Transverse colon (tissue), 4 donors: Measurements from ENCODE around the gene LAMB4. TPM values are rescaled to one million over a fixed set of nuclear protein-coding genes. Genes with fewer than 3 reads are reported as not detected.
A peak's percentile ranks its signal among the peaks of the same experiment; 100 is the strongest.

ENCODE experiments used
- DNase-seq: peaks from one replicate; pipeline ENCODE4 v3.0.0-alpha.2; 2019
- H3K27ac ChIP-seq, 4 donors: fragments of 200-600 bp; sonication (generic); 2 replicates each; pipeline ENCODE4 v1.5.1; 2016 to 2018; ENCODE audit warnings: inconsistent platforms in 4 of 4
- H3K27me3 ChIP-seq: fragments of 200-600 bp; sonication (generic); 2 replicates; pipeline ENCODE4 v1.5.1; 2017; ENCODE audit warnings: inconsistent platforms
- H3K36me3 ChIP-seq, 4 donors: fragments of 200-600 bp; sonication (generic); 2 replicates each; pipeline ENCODE4 v1.5.1; 2017 to 2019; ENCODE audit warnings: inconsistent platforms in 4 of 4
- H3K4me1 ChIP-seq, 4 donors: fragments of 200-600 bp; sonication (generic); 2 replicates each; pipeline ENCODE4 v1.5.1; 2017 to 2020; ENCODE audit warnings: inconsistent platforms in 4 of 4
- H3K4me3 ChIP-seq, 4 donors: fragments of 200-600 bp; sonication (generic); 1 replicate in 1 of 4; 2 replicates in 3 of 4; pipeline versions ENCODE4 v1.5.1 to v1.6.1; 2017 to 2019; ENCODE audit warnings: inconsistent platforms in 4 of 4
- H3K9me3 ChIP-seq, 2 donors: fragments of 200-600 bp; sonication (generic); 2 replicates each; pipeline ENCODE4 v1.5.1; 2017 to 2019; ENCODE audit warnings: inconsistent platforms in 2 of 2
- EP300 ChIP-seq: sonication (generic); formaldehyde crosslinking; IDR thresholded peaks from one replicate; pipeline ENCODE4 v1.6.1; 2017; ENCODE audit warnings: antibody characterized with exemption, low read depth
- POLR2A ChIP-seq: fragments of 450-650 bp; IDR thresholded peaks from one replicate; pipeline ENCODE4 v1.6.1; 2016; ENCODE audit warnings: antibody characterized with exemption, mild to moderate bottlenecking, moderate library complexity
- POLR2AphosphoS5 ChIP-seq, 3 donors: sonication (generic); formaldehyde crosslinking; IDR thresholded peaks; one replicate each; pipeline ENCODE4 v1.6.1; 2016; ENCODE audit warnings: antibody characterized with exemption in 3 of 3
- WGBS, 2 donors: methylation state at CpG; one replicate each; pipeline ENCODE4 v1.1.5; 2018; ENCODE audit warnings: low coverage in 1 of 2; 5-methylcytosine and 5-hydroxymethylcytosine counted together
- in situ Hi-C, 4 donors: fragments of 200-750 bp; cut with MboI; loops; one replicate each; pipeline versions ENCODE4 v1.15.0 to v1.15.1; 2017; ENCODE audit warnings: low sequenced_read_pairs in 3 of 4, low pct_ligation_motif_present in 1 of 4, low pct_unique_long_range_greater_than_20kb in 1 of 4
- intact Hi-C: fragments of 100-400 bp; cut with DNase I; formaldehyde crosslinking; loops from one replicate; pipeline ENCODE4 v1.15.1; 2023; ENCODE audit warnings: low total_unique reads
- total RNA-seq, 4 donors: library from RNA; depleted of rRNA; stranded (reverse); fragments of >200 nt; gene quantifications; one replicate each; pipeline ENCODE4 v1.1.0, GENCODE V29; 2016
- TF ChIP-seq, protein P1 (sequence below), 5 experiments: fragments of 200-600 bp in 3 of 5; fragments of 450-650 bp in 2 of 5; sonication (generic) in 3 of 5; IDR thresholded peaks; 1 replicate in 2 of 5; 2 replicates in 3 of 5; pipeline ENCODE4 v1.5.1; 2016 to 2017; ENCODE audit warnings: antibody characterized with exemption in 5 of 5, inconsistent platforms in 3 of 5, mild to moderate bottlenecking in 2 of 5, moderate library complexity in 1 of 5

The LAMB4 gene
- total RNA-seq, 4 donors from 2014 or later: not detected

DNA sequence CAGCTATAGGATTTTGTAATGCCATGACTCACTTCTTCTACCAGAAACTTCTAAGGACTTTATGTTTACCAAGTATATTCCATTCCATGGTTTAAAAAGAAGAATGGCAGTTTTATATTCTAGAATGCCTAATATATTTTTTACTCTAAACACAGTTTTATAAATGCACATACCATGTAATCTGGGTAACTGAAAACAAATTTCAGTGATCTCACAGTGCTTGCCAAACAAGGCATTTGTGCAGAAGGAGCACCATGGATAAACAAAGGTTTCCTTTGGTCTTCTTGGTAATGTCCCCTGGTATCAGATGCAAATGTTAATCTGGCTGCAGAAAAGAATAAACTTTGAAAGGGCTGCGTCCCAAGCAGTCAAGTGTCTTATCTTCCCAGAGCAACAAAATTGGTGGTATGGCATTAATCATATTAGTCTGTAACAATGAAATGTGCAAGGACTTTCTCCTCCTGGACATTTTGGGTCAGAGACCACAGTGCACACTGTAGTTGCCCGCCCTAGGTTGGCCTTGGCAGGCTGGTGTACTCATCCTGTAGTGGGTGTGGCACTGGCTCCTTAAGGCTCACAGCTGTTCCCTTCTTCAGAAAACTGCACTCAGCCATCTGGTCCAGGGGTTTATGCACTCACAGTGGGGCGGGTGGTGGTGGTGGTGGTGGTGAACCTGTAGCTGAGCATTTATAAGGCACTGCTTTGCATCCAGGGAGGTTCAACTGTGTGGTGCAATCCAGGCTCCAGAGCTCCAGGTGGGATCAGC, 56.7 kb downstream of the LAMB4 start:
- no peaks in the 10 kb centered on the region for H3K9me3 ChIP-seq
- 40 to 64% methylated on average over 1 to 3 of the region's 3 CpGs for WGBS, 2 donors
- no peak for DNase-seq

DNA sequence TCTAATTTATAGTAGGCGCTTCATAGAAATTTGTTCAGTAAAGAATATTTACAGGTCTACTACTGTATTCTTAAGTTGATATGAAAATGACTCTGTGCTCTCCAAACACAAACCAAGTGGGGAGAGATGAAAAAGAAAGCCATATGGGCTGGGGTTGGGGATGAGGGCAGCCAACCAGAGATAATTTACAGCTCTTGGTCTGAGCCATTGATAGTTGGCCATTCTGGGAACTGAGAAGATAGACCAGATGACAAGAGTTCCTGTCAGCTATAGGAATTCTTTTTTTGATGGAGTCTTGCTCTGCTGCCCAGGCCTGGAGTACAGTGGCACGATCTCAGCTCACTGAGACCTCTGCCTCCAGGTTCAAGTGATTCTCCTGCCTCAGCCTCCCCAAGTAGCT, 57.4 kb downstream of the LAMB4 start:
- intact Hi-C loops (no loop called here), in situ Hi-C loops (no loop called here)
- no peak overlapping the region for H3K4me3 ChIP-seq
- no peaks in the 10 kb centered on the region for H3K4me1 ChIP-seq
- peak overlapping the region in 1 of 4 donors; percentile 49 for H3K27ac ChIP-seq
- no peaks in the 10 kb centered on the region for H3K36me3 ChIP-seq
- no peaks in the 10 kb centered on the region for H3K9me3 ChIP-seq
- DNase-seq: no peak
- 71 to 83% methylated on average over 2 of the region's 2 CpGs for WGBS, 2 donors
- H3K27me3 ChIP-seq: no peaks in the 10 kb centered on the region
- TF ChIP-seq EP300 (no peak), POLR2A (no peak), POLR2AphosphoS5 (IDR thresholded peaks at IDR 0.05) (no peak)
- TF ChIP-seq, protein P1, sequence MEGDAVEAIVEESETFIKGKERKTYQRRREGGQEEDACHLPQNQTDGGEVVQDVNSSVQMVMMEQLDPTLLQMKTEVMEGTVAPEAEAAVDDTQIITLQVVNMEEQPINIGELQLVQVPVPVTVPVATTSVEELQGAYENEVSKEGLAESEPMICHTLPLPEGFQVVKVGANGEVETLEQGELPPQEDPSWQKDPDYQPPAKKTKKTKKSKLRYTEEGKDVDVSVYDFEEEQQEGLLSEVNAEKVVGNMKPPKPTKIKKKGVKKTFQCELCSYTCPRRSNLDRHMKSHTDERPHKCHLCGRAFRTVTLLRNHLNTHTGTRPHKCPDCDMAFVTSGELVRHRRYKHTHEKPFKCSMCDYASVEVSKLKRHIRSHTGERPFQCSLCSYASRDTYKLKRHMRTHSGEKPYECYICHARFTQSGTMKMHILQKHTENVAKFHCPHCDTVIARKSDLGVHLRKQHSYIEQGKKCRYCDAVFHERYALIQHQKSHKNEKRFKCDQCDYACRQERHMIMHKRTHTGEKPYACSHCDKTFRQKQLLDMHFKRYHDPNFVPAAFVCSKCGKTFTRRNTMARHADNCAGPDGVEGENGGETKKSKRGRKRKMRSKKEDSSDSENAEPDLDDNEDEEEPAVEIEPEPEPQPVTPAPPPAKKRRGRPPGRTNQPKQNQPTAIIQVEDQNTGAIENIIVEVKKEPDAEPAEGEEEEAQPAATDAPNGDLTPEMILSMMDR (IDR thresholded peaks at IDR 0.05): no peak

More for the DNA sequence above, 56.7 kb downstream of the LAMB4 start:
- Histone ChIP-seq H3K27me3 (no peaks in the 10 kb centered on the region), H3K4me1 (peaks cover 0 to under 1% (median under 1%) of the 10 kb centered on the region in 4 donors), H3K4me3 (no peak overlapping the region), H3K36me3 (no peaks in the 10 kb centered on the region), H3K27ac (peak overlapping the region in 1 of 4 donors; percentile 49)
- in situ Hi-C loops (no loop called here), intact Hi-C loops (no loop called here)
- TF ChIP-seq POLR2A (no peak), POLR2AphosphoS5 (IDR thresholded peaks at IDR 0.05) (no peak), EP300 (no peak)
- TF ChIP-seq, protein P1 (IDR thresholded peaks at IDR 0.05): no peak

DNA sequence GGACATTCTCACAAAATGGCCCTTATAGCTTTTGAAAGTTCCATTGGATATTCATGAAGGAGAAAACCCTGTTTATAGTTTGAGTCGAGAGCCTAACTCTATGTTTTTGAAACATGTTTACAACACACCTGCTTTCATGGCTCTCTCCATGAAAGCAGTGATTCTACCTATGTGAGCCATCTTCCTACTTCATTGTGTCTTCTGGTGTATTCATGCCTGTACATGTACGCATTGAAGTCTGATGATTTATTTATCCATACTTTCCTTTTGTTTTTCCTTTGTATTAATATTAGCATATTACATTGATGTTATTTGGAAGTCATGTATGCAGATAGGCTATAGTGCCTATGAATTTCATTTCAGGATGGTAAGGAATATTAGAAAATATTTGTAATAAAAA, 58.0 kb downstream of the LAMB4 start:
- Histone ChIP-seq H3K9me3 (no peaks in the 10 kb centered on the region), H3K4me3 (no peak overlapping the region), H3K27me3 (no peaks in the 10 kb centered on the region), H3K36me3 (no peaks in the 10 kb centered on the region), H3K27ac (no peak overlapping the region), H3K4me1 (no peaks in the 10 kb centered on the region)
- in situ Hi-C loops (no loop called here), intact Hi-C loops (no loop called here)
- TF ChIP-seq EP300 (no peak), POLR2AphosphoS5 (IDR thresholded peaks at IDR 0.05) (no peak), POLR2A (no peak)
- TF ChIP-seq, protein P1 (IDR thresholded peaks at IDR 0.05): no peak
- DNase-seq: no peak
- 77 to 78% methylated on average over 1 to 2 of the region's 2 CpGs for WGBS, 2 donors

DNA sequence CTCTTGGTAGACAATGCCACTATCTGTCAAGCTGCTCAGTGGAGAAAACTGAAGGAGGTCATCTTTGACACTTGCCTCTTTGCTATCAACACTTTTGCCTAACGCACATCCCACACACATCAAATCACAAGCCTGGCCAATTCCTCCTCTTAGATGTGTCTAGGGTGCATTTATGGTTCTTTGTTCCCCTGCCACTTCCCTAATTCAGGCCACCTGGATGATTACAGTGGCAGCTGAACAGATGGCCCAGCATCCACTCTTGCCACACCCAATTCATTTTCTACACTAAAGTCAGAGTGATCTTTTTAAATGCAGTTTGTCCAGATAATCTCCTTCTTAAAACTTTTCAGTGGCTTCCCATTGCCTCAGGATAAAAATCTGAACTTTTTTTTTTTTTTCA, 58.6 kb downstream of the LAMB4 start:
- WGBS, 2 donors: 46 to 56% methylated on average over 1 of the region's 1 CpG
- no peak for TF ChIP-seq POLR2AphosphoS5 (IDR thresholded peaks at IDR 0.05)
- no peak for TF ChIP-seq EP300
- no peak for TF ChIP-seq POLR2A
- TF ChIP-seq, protein P1 (IDR thresholded peaks at IDR 0.05): no peak
- H3K27ac ChIP-seq: no peak overlapping the region

More for the DNA sequence above, 58.6 kb downstream of the LAMB4 start:
- no peaks in the 10 kb centered on the region for H3K27me3 ChIP-seq
- DNase-seq: no peak
- no peaks in the 10 kb centered on the region for H3K36me3 ChIP-seq
- in situ Hi-C loops (no loop called here), intact Hi-C loops (no loop called here)
- H3K4me1 ChIP-seq: no peaks in the 10 kb centered on the region
- no peaks in the 10 kb centered on the region for H3K9me3 ChIP-seq
- H3K4me3 ChIP-seq: no peak overlapping the region
